Retinal pigment epithelial cell (primary cell): ENCODE results near the gene CYB561D2.

Experiments
- DNase-seq: peaks from one replicate; pipeline ENCODE4 v3.0.0-alpha.2; 2010; ENCODE audit warnings: low read depth
- H3K4me3 ChIP-seq: 2 replicates; pipeline ENCODE4 v1.5.1; 2011; ENCODE audit warnings: mild to moderate bottlenecking, low read length, control low read depth, moderate library complexity
- TF ChIP-seq, protein P1 (sequence below): conservative IDR thresholded peaks from 2 replicates; pipeline ENCODE4 v1.5.1; 2011; ENCODE audit warnings: low read depth, low read length, control low read depth, inconsistent platforms

The CYB561D2 gene

DNA sequence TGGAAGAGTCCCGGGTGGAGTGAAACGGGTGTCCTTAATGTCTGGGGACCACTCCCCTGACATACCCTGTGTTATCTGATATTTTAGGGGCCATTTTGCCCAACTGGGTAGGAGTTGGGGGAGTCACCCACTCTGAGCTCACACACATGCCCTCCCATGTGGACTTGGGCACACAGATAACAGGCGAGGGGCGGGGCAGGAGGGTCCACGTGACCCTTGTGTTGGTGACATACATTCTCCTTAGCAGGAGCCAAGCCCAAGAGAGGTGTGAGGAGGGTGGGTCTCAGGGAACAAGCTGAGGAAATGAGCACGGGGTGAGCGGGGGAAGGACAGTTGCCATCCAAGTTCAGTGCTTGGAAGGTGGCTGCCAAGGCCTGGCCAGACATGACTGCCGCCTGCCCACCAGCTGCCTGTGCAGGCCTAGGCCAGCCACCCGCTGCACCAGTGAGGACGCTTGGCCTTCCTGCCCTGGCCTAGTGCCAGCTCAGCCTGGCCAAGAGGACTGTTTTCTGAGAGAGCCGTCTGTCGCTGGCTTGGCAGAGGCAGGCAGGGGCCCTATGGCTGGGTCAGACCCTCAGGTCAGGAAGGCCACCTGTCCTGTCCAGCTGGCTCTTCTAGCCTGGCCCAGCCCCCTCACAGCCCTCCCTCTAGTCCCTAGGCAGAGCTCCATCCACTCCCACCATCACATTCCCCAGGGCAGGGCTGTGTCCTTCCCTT is 40.0 kb downstream of the CYB561D2 start:
- H3K4me3 ChIP-seq: no peak overlapping the region
- no peak for DNase-seq
- TF ChIP-seq, protein P1, sequence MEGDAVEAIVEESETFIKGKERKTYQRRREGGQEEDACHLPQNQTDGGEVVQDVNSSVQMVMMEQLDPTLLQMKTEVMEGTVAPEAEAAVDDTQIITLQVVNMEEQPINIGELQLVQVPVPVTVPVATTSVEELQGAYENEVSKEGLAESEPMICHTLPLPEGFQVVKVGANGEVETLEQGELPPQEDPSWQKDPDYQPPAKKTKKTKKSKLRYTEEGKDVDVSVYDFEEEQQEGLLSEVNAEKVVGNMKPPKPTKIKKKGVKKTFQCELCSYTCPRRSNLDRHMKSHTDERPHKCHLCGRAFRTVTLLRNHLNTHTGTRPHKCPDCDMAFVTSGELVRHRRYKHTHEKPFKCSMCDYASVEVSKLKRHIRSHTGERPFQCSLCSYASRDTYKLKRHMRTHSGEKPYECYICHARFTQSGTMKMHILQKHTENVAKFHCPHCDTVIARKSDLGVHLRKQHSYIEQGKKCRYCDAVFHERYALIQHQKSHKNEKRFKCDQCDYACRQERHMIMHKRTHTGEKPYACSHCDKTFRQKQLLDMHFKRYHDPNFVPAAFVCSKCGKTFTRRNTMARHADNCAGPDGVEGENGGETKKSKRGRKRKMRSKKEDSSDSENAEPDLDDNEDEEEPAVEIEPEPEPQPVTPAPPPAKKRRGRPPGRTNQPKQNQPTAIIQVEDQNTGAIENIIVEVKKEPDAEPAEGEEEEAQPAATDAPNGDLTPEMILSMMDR: no peak

DNA sequence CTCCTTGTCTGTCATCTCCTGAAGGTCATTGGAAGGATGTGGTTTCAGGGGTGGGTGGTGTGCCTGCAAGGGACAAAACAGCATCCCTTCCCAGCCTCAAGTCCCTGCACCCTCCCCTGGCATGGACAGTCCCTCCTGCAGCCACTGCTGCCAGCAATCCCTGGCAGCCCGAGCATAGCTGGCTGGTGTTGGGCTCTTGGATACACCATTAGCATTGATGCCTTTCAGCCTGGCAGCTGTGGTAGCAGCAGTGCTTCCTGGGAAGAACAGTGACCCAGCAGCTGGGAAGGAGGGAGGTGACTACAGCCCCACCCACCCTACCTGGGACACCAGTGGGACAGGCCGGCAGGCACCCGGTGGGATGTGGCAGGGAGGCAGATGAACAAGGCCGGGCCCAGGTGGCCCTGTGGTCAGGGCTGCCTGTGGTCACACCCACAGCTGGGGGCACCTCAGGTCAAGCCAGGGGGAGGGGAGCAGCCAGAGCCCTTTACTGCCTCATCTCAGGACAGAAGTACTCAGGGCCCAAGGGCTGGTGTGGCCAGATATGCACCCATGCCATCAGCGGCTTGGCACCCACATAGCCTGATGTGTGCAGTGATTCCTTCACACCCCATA is 41.5 kb downstream of the CYB561D2 start:
- no peak overlapping the region for H3K4me3 ChIP-seq
- TF ChIP-seq, protein P1: no peak
- DNase-seq: no peak

DNA sequence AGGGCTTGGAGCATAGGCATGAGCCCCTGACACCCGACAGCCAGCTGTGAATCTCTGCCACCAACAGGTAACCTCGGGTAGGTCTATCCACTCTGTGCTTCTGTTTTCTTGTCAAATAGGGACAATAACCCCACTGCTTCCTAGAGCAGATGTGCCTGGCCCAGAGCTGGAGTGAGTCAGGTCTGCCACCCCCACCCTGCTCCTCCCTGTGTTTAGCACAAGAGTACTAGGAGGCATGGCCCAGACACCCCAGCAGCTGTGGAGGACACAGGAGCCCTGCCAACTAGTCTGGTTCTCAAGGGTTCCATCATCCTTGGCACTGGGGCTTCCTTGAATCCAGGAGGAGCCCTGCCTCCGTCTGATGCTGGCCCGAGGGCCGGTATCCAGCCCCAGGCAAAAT is 42.4 kb downstream of the CYB561D2 start:
- TF ChIP-seq, protein P1: no peak

DNA sequence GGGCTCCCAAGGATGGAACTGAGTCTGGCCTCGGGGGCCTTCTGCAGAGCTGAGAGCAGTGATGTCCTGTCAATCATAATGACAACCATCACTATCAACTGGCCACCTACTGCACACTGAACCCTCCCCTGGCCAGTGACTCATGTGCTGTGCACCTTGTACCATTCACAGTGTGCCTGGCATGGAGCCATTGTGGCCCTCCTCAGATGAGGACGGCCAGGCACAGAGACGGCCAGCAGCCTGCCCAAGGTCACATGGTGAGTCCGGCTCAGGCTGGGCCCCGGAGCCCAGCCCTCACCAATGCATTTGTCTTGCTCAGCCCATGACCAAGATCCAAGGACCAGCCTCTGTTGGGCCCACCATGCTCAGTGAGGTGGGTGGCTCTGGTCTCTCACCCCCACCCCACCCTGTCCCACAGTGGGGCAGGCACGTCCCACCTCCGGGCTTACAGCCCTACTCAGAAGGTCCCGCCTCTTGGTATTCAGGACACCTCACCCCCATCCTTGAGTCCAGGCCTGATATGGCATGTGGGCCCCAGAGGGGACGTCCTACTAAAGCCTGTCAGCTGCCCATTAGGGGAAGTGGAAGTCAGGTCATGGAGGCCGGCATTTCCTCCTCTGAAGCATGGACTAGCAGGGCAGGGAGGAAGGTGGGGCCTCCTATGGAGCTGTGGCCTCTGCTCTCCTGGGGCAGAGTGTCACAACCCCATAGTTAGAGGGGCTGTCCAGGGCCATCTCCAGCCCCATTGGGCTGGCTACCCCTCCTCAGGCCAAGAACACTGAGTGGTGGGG is 44.6 kb downstream of the CYB561D2 start:
- TF ChIP-seq, protein P1: no peak
- no peak for DNase-seq
- no peak overlapping the region for H3K4me3 ChIP-seq

More for the DNA sequence above, 42.4 kb downstream of the CYB561D2 start:
- DNase-seq: no peak
- no peak overlapping the region for H3K4me3 ChIP-seq

DNA sequence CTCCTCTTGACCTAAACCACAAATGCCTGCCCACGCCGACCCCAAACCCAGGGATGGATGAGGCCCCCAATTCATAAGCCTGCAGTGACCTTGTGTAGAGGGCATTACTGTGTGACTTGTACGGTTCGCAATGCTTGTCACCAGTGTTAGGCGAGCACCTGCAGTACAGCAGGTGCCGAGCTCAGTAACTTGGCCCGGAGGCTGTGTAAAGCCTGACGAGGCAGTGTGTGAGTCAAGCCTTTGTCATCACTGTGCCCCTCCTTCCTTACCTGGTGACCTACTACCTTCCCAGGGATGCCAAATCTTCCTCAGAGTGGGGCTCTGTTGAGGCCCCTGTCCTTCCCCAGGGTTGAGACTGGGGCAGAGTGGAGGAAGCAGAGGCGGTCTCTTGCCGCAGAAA is 45.8 kb downstream of the CYB561D2 start:
- DNase-seq: no peak
- no peak overlapping the region for H3K4me3 ChIP-seq
- TF ChIP-seq, protein P1: no peak

DNA sequence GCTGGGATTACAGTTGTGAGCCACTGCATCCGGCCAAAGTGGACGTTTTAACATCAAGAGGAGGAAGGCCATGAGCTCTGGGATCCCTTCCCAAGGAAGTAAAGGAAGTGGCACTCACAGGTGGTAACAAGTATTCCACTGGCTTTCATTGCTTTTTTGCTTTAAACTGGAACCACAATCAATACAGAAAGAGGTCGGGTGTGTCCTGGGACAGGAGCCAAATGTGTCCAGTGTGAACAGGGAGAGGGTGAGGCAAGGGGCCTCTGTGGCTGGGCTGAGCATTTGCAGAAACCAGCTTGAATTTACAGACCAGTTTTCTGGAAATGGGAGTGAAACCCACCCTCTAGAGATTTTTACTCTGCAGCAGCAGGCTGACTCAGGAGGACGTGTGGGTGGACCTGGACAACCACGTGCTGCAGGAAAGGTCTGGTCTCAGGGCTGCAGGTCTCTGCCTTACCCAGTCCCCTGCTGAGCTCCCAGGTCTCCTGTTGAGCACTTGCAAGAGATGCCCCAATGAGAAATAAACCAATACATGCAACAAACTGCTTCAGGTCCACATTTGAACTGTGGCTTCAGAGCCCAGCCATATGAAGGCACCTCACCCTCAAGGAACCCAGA is 51.4 kb downstream of the CYB561D2 start:
- DNase-seq: no peak
- no peak overlapping the region for H3K4me3 ChIP-seq
- TF ChIP-seq, protein P1: no peak
